Type B pancreatic cell (in vitro differentiated cells): Measurements from ENCODE around the gene CELF5. TPM values are rescaled to one million over a fixed set of nuclear protein-coding genes. Genes with fewer than 3 reads are reported as not detected.

Experiments used
- DNase-seq: peaks from one replicate; pipeline ENCODE4 v3.0.0; 2021; ENCODE audit warnings: mixed read lengths; ENCODE audit not compliant: unreplicated experiment; ENCODE audit errors: extremely low spot score
- H3K27ac Mint-ChIP-seq: 2 replicates; pipeline ENCODE4 v1.8.0; 2021; ENCODE audit warnings: mild to moderate bottlenecking, mixed read lengths
- H3K27me3 Mint-ChIP-seq: 2 replicates; pipeline ENCODE4 v1.8.0; 2021; ENCODE audit warnings: mixed read lengths
- H3K36me3 Mint-ChIP-seq: 2 replicates; pipeline ENCODE4 v1.8.0; 2021; ENCODE audit warnings: mixed read lengths
- H3K4me1 Mint-ChIP-seq: one replicate; pipeline ENCODE4 v1.8.0; 2021; ENCODE audit warnings: mixed read lengths; ENCODE audit not compliant: unreplicated experiment
- H3K4me3 Mint-ChIP-seq: 2 replicates; pipeline ENCODE4 v1.8.0; 2021; ENCODE audit warnings: mild to moderate bottlenecking, mixed read lengths
- H3K9me3 Mint-ChIP-seq: 2 replicates; pipeline ENCODE4 v1.8.0; 2021; ENCODE audit warnings: mixed read lengths
- total RNA-seq: library from RNA; stranded (reverse); gene quantifications from 2 replicates; pipeline ENCODE4 v1.2.1, GENCODE V29; 2021; ENCODE audit warnings: low replicate concordance
- TF ChIP-seq, protein P1 (sequence below): fragments of 200-600 bp; sonication (generic); conservative IDR thresholded peaks from 2 replicates; pipeline ENCODE4 v1.5.0; 2021; ENCODE audit warnings: antibody characterized with exemption, mild to moderate bottlenecking

Gene CELF5
- total RNA-seq, 1 donor from 2014 or later = 2.6 TPM

DNA sequence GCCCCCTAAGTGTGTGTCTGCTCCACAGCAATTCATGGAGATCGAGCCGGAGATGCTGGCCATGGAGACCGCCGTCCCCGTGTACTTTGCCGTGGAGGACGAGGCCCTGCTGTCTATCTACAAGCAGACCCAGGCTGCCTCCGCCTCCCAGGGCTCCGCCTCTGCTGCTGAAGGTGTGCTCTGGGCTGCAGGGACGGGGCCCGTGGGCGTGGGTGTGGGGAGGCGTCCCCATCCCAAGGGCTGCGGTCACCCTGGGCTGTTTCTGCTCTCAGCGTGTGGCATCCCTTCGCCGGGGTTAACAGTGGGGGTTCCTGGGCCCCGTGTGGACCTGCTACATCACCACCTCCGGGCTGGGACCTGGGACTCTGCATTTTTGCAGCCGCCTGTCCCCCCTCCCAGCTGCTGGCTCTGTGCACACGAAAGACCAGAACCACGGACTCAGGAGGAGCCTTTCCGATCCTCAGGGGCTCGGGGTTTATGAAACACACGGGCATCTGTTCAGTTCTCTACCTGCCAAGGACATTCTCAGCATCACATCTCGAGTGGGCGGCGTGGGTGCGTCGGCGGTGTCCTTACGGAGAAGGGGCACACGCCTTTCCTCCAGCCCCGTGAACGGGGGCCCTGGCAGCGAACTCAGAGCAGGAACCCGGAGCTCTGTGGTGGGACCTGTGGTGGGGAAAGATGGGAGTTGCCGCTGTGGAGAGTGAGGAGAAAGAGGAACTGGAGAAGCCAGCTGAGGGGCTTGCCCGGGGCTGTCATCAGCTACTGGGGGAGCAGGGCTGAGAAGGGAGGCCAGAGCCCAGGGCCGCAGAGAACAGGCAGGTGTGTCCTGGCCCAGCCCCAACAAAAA, 31.0 kb upstream of the CELF5 start:
- H3K9me3 Mint-ChIP-seq = no peaks in the 10 kb centered on the region
- H3K4me1 Mint-ChIP-seq = no peaks in the 10 kb centered on the region
- H3K27ac Mint-ChIP-seq = no peak overlapping the region
- no peaks in the 10 kb centered on the region for H3K27me3 Mint-ChIP-seq
- TF ChIP-seq, protein P1, sequence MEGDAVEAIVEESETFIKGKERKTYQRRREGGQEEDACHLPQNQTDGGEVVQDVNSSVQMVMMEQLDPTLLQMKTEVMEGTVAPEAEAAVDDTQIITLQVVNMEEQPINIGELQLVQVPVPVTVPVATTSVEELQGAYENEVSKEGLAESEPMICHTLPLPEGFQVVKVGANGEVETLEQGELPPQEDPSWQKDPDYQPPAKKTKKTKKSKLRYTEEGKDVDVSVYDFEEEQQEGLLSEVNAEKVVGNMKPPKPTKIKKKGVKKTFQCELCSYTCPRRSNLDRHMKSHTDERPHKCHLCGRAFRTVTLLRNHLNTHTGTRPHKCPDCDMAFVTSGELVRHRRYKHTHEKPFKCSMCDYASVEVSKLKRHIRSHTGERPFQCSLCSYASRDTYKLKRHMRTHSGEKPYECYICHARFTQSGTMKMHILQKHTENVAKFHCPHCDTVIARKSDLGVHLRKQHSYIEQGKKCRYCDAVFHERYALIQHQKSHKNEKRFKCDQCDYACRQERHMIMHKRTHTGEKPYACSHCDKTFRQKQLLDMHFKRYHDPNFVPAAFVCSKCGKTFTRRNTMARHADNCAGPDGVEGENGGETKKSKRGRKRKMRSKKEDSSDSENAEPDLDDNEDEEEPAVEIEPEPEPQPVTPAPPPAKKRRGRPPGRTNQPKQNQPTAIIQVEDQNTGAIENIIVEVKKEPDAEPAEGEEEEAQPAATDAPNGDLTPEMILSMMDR = no peak
- H3K36me3 Mint-ChIP-seq = peaks cover 5% of the 10 kb centered on the region
- no peak overlapping the region for H3K4me3 Mint-ChIP-seq
- no peak for DNase-seq

DNA sequence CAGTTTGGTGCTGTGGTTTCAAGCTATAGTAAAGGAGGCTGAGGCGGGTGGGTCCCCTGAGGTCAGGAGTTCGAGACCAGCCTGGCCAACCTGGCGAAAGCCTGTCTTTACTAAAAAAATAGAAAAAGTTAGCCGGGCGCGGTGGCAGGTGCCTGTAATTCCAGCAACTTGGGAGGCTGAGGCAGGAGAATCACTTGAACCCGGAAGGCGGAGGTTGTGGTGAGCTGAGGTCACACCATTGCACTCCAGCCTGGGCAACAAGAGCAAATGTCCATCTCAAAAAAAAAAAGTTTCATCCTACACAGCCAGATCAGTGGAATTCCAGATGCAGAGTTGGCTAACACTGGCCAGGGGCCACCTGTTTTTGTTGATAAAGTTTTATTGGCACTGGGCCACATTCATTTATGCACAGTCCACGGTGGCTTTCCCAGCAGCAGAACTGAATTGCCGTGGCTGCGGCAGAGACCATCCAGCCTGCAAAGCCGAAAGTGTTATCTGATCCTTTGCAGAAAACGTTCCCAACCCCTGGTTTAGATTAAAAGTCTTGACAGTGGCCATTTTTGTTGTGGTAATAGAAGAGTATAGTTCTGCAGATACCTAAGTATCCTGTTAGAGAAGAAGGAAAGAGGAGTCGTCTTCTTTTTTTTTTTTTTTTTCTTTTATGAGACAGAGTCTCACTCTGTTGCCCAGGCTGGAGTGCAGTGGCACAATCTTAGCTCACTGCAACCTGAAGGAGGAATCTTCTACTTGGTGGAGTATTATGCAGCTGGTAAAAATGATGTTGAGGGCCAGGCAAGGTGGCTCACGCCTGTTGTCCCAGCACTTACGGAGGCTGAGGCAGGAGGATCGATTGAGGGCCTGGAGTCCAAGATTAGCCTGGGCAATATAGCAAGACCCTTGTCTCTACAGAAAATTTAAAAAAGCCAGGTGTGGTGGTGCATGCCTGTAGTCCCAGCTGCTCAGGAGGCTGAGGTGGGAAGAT, 30.1 kb upstream of the CELF5 start:
- Mint-ChIP-seq H3K27me3 (no peaks in the 10 kb centered on the region), H3K9me3 (no peaks in the 10 kb centered on the region), H3K4me1 (no peaks in the 10 kb centered on the region), H3K27ac (no peak overlapping the region), H3K4me3 (no peak overlapping the region), H3K36me3 (peaks cover 5% of the 10 kb centered on the region)
- no peak for DNase-seq
- TF ChIP-seq, protein P1 = no peak

DNA sequence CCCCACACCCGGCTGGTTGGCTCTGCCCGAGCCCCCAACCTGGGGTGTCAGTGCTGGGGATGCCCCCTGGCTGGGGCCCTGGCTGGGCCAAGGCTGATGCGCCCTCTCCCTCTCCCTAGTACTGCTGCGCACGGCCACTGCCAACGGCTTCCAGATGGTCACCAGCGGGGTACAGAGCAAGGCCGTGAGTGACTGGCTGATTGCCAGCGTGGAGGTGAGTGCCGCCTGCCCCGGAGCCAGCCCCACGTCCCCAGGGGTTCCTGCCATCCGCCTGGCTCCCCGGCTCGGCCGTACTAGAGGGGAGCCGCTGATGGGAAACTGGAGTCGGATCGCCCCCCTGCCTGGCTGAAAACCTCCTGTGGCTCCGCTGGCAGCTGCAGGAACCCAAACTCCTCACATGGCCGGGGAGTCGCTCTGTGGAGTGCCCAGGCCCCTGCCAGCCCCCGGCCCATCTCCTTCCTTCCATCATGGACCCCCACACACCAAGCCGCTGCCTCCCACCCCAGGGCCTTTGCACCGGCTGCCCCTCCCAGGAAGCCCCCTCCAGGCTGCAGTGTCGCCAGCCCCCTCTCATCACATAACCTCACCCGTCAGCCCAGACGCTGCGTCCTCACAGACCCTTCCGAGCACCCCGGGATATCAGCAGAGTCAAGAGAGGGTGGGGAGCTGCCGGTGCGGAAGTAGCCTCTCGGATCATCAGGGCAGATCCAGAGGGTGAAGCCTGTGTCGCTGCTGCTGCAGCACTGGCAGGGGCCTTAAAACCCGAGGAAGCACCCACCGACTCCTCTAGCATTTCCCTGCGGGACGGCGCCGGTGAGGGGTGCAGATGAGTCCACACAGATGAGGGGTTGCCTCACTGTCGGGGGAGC, 28.2 kb upstream of the CELF5 start:
- H3K4me1 Mint-ChIP-seq = no peaks in the 10 kb centered on the region
- H3K27ac Mint-ChIP-seq = no peak overlapping the region
- DNase-seq = no peak
- TF ChIP-seq, protein P1 = no peak
- H3K36me3 Mint-ChIP-seq = peaks cover 5% of the 10 kb centered on the region
- no peak overlapping the region for H3K4me3 Mint-ChIP-seq
- H3K9me3 Mint-ChIP-seq = no peaks in the 10 kb centered on the region
- no peaks in the 10 kb centered on the region for H3K27me3 Mint-ChIP-seq

DNA sequence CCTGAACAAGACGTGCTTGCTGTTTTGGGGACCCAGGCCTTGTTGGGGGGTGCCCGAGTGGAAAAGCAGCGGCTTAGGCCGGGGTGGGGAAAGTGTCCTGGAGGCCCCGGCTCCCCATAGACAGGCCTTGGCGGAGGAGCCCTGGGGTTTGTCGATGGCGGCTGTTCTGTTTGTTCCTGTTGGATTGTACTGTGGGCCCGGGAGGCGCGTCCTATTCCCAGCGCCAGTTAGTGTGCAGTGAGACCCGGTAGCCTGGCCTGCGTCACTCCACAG, 27.6 kb upstream of the CELF5 start:
- TF ChIP-seq, protein P1 = no peak

More for the DNA sequence above, 27.6 kb upstream of the CELF5 start:
- DNase-seq = no peak
- Mint-ChIP-seq H3K9me3 (no peaks in the 10 kb centered on the region), H3K27ac (no peak overlapping the region), H3K27me3 (no peaks in the 10 kb centered on the region), H3K4me1 (no peaks in the 10 kb centered on the region), H3K4me3 (no peak overlapping the region), H3K36me3 (peaks cover 5% of the 10 kb centered on the region)
